BE2C (cell line): Measurements from ENCODE around the gene WFDC12. TPM values are rescaled to one million over a fixed set of nuclear protein-coding genes. Genes with fewer than 3 reads are reported as not detected.
"Not testable (repeated sequence)": the region's sequence is repeated elsewhere in the genome, so short reads cannot be mapped to it uniquely, and the experiment has no call there.

Experiments
- DNase-seq: peaks from one replicate; pipeline ENCODE4 v3.0.0-alpha.2; 2020
- H3K27me3 ChIP-seq: fragments of 250-450 bp; sonication (Bioruptor Pico); 2 replicates; pipeline ENCODE4 v1.5.1; 2020; ENCODE audit warnings: mild to moderate bottlenecking
- H3K36me3 ChIP-seq: fragments of 250-450 bp; sonication (Bioruptor Pico); 2 replicates; pipeline ENCODE4 v1.5.1; 2020; ENCODE audit warnings: mild to moderate bottlenecking
- H3K4me1 ChIP-seq: fragments of 250-450 bp; sonication (Bioruptor Pico); 2 replicates; pipeline ENCODE4 v1.5.1; 2020
- H3K4me3 ChIP-seq: 2 replicates; pipeline ENCODE4 v1.5.1; 2011; ENCODE audit warnings: low read depth, low read length
- H3K9me3 ChIP-seq: fragments of 250-450 bp; sonication (Bioruptor Pico); 2 replicates; pipeline ENCODE4 v1.5.1; 2020
- CTCF ChIP-seq: IDR thresholded peaks from 2 replicates; pipeline ENCODE4 v1.5.1; 2012; ENCODE audit warnings: mild to moderate bottlenecking, low read depth, low read length
- polyA plus RNA-seq: library from polyadenylated mRNA; unstranded; fragments of >200 nt; gene quantifications from one replicate; pipeline ENCODE4 v1.2.1, GENCODE V29; 2012; ENCODE audit warnings: low read depth, missing spikeins; ENCODE audit not compliant: insufficient read length, insufficient read depth

The WFDC12 gene
- not detected for polyA plus RNA-seq

- Histone ChIP-seq H3K9me3 (no peaks in the 10 kb centered on the region), H3K4me3 (no peak within 1 kb of the TSS), H3K27me3 (peaks cover 43% of the 10 kb centered on the region), H3K4me1 (no peaks in the 10 kb centered on the region), H3K36me3 (no peaks in the 10 kb centered on the region)
- no peak for DNase-seq
- TF ChIP-seq CTCF: no peak
Observed at GRCh38 chr20:45124365-45124764, at the start of gene WFDC12. Gene WFDC12, minus strand, starts transcription at chr20:45124465. Its CDS starts 18 bp downstream, at chr20:45124447.

- no peak for DNase-seq
- H3K4me3 ChIP-seq: no peak overlapping the region
- no peak for TF ChIP-seq CTCF
- no peaks in the 10 kb centered on the region for H3K4me1 ChIP-seq
- no peaks in the 10 kb centered on the region for H3K36me3 ChIP-seq
- H3K9me3 ChIP-seq: no peaks in the 10 kb centered on the region; the same call in 1 of the 2 replicates
- peaks cover 10% of the 10 kb centered on the region for H3K27me3 ChIP-seq
Observed at GRCh38 chr20:45173522-45173921, 49.3 kb upstream of the WFDC12 start.

GRCh38 chr20:45164906-45165305 is 40.6 kb upstream of the WFDC12 start:
- no peak for TF ChIP-seq CTCF
- no peaks in the 10 kb centered on the region for H3K4me1 ChIP-seq
- no peak for DNase-seq
- no peaks in the 10 kb centered on the region; the same call in 1 of the 2 replicates for H3K9me3 ChIP-seq
- H3K27me3 ChIP-seq: peaks cover 3% of the 10 kb centered on the region; the same call in 1 of the 2 replicates
- no peak overlapping the region for H3K4me3 ChIP-seq
- no peaks in the 10 kb centered on the region for H3K36me3 ChIP-seq

- TF ChIP-seq CTCF: no peak
- H3K4me1 ChIP-seq: no peaks in the 10 kb centered on the region
- H3K4me3 ChIP-seq: no peak overlapping the region
- peaks cover 3% of the 10 kb centered on the region; the same call in 1 of the 2 replicates for H3K27me3 ChIP-seq
- DNase-seq: no peak
- no peaks in the 10 kb centered on the region for H3K36me3 ChIP-seq
- H3K9me3 ChIP-seq: no peaks in the 10 kb centered on the region
Observed at GRCh38 chr20:45163083-45163803, 39.0 kb upstream of the WFDC12 start.

GRCh38 chr20:45157962-45158361 is 33.7 kb upstream of the WFDC12 start:
- Histone ChIP-seq H3K4me1 (no peaks in the 10 kb centered on the region), H3K9me3 (no peaks in the 10 kb centered on the region), H3K36me3 (no peaks in the 10 kb centered on the region), H3K27me3 (no peaks in the 10 kb centered on the region; the same call in none of the 2 replicates), H3K4me3 (no peak overlapping the region)
- no peak for TF ChIP-seq CTCF
- DNase-seq: no peak

GRCh38 chr20:45156713-45157112 is 32.4 kb upstream of the WFDC12 start:
- Histone ChIP-seq H3K27me3 (no peaks in the 10 kb centered on the region; the same call in none of the 2 replicates), H3K4me1 (no peaks in the 10 kb centered on the region), H3K4me3 (no peak overlapping the region), H3K9me3 (no peaks in the 10 kb centered on the region), H3K36me3 (no peaks in the 10 kb centered on the region)
- TF ChIP-seq CTCF: no peak
- no peak for DNase-seq

- not testable (repeated sequence) for DNase-seq, H3K4me1 ChIP-seq, H3K4me3 ChIP-seq, H3K27me3 ChIP-seq, H3K36me3 ChIP-seq, H3K9me3 ChIP-seq
Observed at GRCh38 chr20:45154794-45155193, 30.5 kb upstream of the WFDC12 start.
